Esophagus muscularis mucosa (tissue), 4 donors: ENCODE data around the gene CDH1. TPM values are rescaled to one million over a fixed set of nuclear protein-coding genes. Genes with fewer than 3 reads are reported as not detected.

Experiments
- DNase-seq: peaks from one replicate; pipeline ENCODE4 v3.0.0-alpha.2; 2017; ENCODE audit errors: extremely low spot score
- H3K27ac ChIP-seq, 4 donors: fragments of 200-600 bp; sonication (generic); replicated peaks in 1 of 4; 1 replicate in 3 of 4; 2 replicates in 1 of 4; pipeline ENCODE4 v1.5.1; 2016 to 2019; ENCODE audit warnings: mild to moderate bottlenecking in 1 of 4
- H3K27me3 ChIP-seq, 4 donors: fragments of 200-600 bp; sonication (generic); one replicate each; pipeline versions ENCODE4 v1.5.1 to v1.6.0; 2016 to 2019
- H3K36me3 ChIP-seq, 4 donors: fragments of 200-600 bp; sonication (generic); one replicate each; pipeline ENCODE4 v1.5.1; 2016 to 2019
- H3K4me1 ChIP-seq, 4 donors: fragments of 200-600 bp; sonication (generic); one replicate each; pipeline ENCODE4 v1.5.1; 2016 to 2019
- H3K4me3 ChIP-seq, 4 donors: fragments of 200-600 bp; sonication (generic); 1 replicate in 2 of 4; 2 replicates in 2 of 4; pipeline ENCODE4 v1.5.1; 2016 to 2019; ENCODE audit warnings: mild to moderate bottlenecking in 4 of 4, moderate library complexity in 1 of 4
- H3K9me3 ChIP-seq, 4 donors: fragments of 200-600 bp; sonication (generic); 1 replicate in 3 of 4; 2 replicates in 1 of 4; pipeline ENCODE4 v1.5.1; 2016 to 2019
- CTCF ChIP-seq, 3 experiments: fragments of 200-600 bp in 2 of 3; fragments of 450-650 bp in 1 of 3; sonication (generic) in 2 of 3; IDR thresholded peaks; one replicate each; pipeline ENCODE4 v1.5.1; 2017 to 2019; ENCODE audit warnings: antibody characterized with exemption in 3 of 3, mild to moderate bottlenecking in 2 of 3, moderate library complexity in 1 of 3
- EP300 ChIP-seq: sonication (generic); formaldehyde crosslinking; IDR thresholded peaks from one replicate; pipeline ENCODE4 v1.6.1; 2017; ENCODE audit warnings: antibody characterized with exemption
- POLR2A ChIP-seq: fragments of 450-650 bp; IDR thresholded peaks from one replicate; pipeline ENCODE4 v1.6.1; 2017; ENCODE audit warnings: antibody characterized with exemption, moderate library complexity, mild to moderate bottlenecking, low read depth
- POLR2AphosphoS5 ChIP-seq, 2 donors: sonication (generic); formaldehyde crosslinking; IDR thresholded peaks; one replicate each; pipeline ENCODE4 v1.6.1; 2017; ENCODE audit warnings: antibody characterized with exemption in 2 of 2
- WGBS: methylation state at CpG from one replicate; pipeline ENCODE4 v1.1.5; 2018; 5-methylcytosine and 5-hydroxymethylcytosine counted together
- intact Hi-C: fragments of 100-400 bp; cut with DNase I; formaldehyde crosslinking; loops from one replicate; pipeline ENCODE4 v1.15.1; 2023
- total RNA-seq, 4 donors: library from RNA; depleted of rRNA; stranded (reverse); fragments of >200 nt; gene quantifications; one replicate each; pipeline versions ENCODE4 v1.1.0 to v1.2.1, GENCODE V29; 2016

The CDH1 gene
- total RNA-seq, 4 donors from 2014 or later = 0.17 to 0.83 (median 0.51) TPM

- Histone ChIP-seq H3K27ac (no peak overlapping the region), H3K4me1 (peaks cover 0 to 6% (median 3%) of the 10 kb centered on the region in 4 donors), H3K4me3 (no peak overlapping the region), H3K27me3 (peaks cover 0 to 53% (median 12%) of the 10 kb centered on the region in 4 donors), H3K9me3 (no peaks in the 10 kb centered on the region), H3K36me3 (no peaks in the 10 kb centered on the region)
- TF ChIP-seq CTCF (IDR thresholded peaks at IDR 0.05) = no peak
- intact Hi-C loops = no loop called here
- WGBS = 47% methylated on average over 8 of the region's 8 CpGs
- no peak for DNase-seq
Measured at GRCh38 chr16:68732042-68732680, 4.9 kb upstream of the CDH1 start.

GRCh38 chr16:68732741-68733399, 4.2 kb upstream of the CDH1 start:
- TF ChIP-seq POLR2AphosphoS5 (IDR thresholded peaks at IDR 0.05) (no peak), EP300 (no peak), POLR2A (no peak), CTCF (IDR thresholded peaks at IDR 0.05) (no peak)
- intact Hi-C loops = no loop called here
- no peaks in the 10 kb centered on the region for H3K9me3 ChIP-seq
- peaks cover 7 to 13% (median 10%) of the 10 kb centered on the region in 4 donors for H3K4me1 ChIP-seq
- 60% methylated on average over 4 of the region's 4 CpGs for WGBS
- H3K4me3 ChIP-seq = no peak overlapping the region
- H3K27ac ChIP-seq = no peak overlapping the region
- no peaks in the 10 kb centered on the region for H3K36me3 ChIP-seq
- DNase-seq = no peak
- peaks cover 0 to 60% (median 19%) of the 10 kb centered on the region in 4 donors for H3K27me3 ChIP-seq

DNA sequence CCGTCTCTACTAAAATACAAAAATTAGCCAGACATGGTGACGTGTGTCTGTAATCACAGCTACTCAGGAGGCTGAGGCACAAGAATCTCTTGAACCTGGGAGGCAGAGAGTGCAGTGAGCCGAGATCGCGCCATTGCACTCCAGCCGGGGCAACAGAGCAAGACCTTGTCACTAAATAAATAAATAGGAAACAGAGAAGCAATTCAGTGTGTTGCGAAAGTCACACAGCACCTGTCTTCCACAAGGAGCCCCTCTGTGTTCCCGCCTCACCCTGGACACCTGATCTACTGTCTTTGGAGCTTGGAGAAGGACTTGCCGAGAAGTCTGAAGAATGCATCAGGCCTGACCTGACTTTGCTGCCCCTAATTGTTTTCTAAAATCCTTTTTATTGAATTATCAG, 3.5 kb upstream of the CDH1 start:
- Histone ChIP-seq H3K36me3 (no peaks in the 10 kb centered on the region), H3K4me1 (peaks cover 8 to 17% (median 15%) of the 10 kb centered on the region in 4 donors), H3K4me3 (no peak overlapping the region), H3K27me3 (peaks cover 0 to 67% (median 25%) of the 10 kb centered on the region in 4 donors), H3K27ac (no peak overlapping the region), H3K9me3 (no peaks in the 10 kb centered on the region)
- WGBS = 84% methylated on average over 8 of the region's 9 CpGs
- TF ChIP-seq POLR2A (no peak), CTCF (IDR thresholded peaks at IDR 0.05) (no peak), EP300 (no peak), POLR2AphosphoS5 (IDR thresholded peaks at IDR 0.05) (no peak)
- intact Hi-C loops = no loop called here
- no peak for DNase-seq

DNA sequence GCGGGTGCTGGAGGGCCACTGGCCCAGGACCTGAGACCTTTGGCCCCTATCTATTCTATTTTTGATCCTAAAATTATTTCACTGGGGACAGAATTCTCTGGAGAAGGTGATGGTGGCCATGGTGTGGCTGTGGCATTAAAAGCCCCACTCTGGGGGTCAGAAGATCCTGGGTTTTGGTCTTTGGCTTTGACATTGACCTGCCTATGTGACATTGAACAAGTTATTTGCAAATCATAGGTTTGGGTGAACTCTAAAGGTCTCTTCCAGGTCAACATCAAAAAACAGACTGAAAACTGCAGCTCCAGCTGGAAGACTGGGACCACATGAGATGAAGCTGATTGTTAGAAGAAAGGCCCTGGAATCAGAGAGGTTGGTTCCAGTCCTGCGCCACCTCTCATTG, 2.3 kb upstream of the CDH1 start:
- TF ChIP-seq EP300 (no peak), POLR2A (no peak), CTCF (IDR thresholded peaks at IDR 0.05) (no peak), POLR2AphosphoS5 (IDR thresholded peaks at IDR 0.05) (no peak)
- Histone ChIP-seq H3K27ac (no peak overlapping the region), H3K4me1 (peaks cover 8 to 17% (median 15%) of the 10 kb centered on the region in 4 donors), H3K36me3 (no peaks in the 10 kb centered on the region), H3K4me3 (no peak overlapping the region), H3K27me3 (peaks cover 0 to 66% (median 25%) of the 10 kb centered on the region in 4 donors), H3K9me3 (no peaks in the 10 kb centered on the region)
- 100% methylated on average over 2 of the region's 2 CpGs for WGBS
- DNase-seq = no peak
- intact Hi-C loops = no loop called here
